OCI-LY3 (cell line): ENCODE data around the gene MYL5.

Source experiments
- H2AFZ ChIP-seq: fragments of 200-600, 300-600 bp; shearing (Covaris generic); 2 replicates; pipeline ENCODE4 v1.6.0; 2014; ENCODE audit warnings: antibody characterized with exemption, low read depth, low read length
- H3K27ac ChIP-seq: fragments of 200-600, 300-600 bp; sonication (generic); 2 replicates; pipeline ENCODE4 v1.5.1; 2014; ENCODE audit warnings: mild to moderate bottlenecking, low read length, moderate library complexity, mixed read lengths
- H3K27me3 ChIP-seq: fragments of 200-600, 300-600 bp; sonication (generic); 2 replicates; pipeline ENCODE4 v1.6.1; 2014; ENCODE audit warnings: low read depth, low read length, mixed read lengths
- H3K36me3 ChIP-seq: fragments of 200-600, 300-600 bp; sonication (generic); replicated peaks from 2 replicates; pipeline ENCODE3; 2014; ENCODE audit warnings: low read depth, low read length, mixed read lengths
- H3K4me1 ChIP-seq: fragments of 300-600, 200-600 bp; sonication (generic); 2 replicates; pipeline ENCODE4 v1.6.1; 2014; ENCODE audit warnings: low read length, mixed read lengths
- H3K4me2 ChIP-seq: fragments of 200-600, 300-600 bp; sonication (generic); 2 replicates; pipeline ENCODE4 v1.6.1; 2014; ENCODE audit warnings: low read length, mixed read lengths
- H3K4me3 ChIP-seq: fragments of 300-600, 200-600 bp; sonication (generic); 2 replicates; pipeline ENCODE4 v1.5.1; 2014; ENCODE audit warnings: antibody characterized with exemption, mild to moderate bottlenecking, low read length, moderate library complexity
- H3K79me2 ChIP-seq: fragments of 300-600, 200-600 bp; shearing (Covaris generic); 2 replicates; pipeline ENCODE4 v1.6.1; 2014; ENCODE audit warnings: mild to moderate bottlenecking, low read length, mixed read lengths
- H3K9ac ChIP-seq: fragments of 300-600, 200-600 bp; shearing (Covaris generic); 2 replicates; pipeline ENCODE4 v1.6.0; 2014; ENCODE audit warnings: mild to moderate bottlenecking, low read length, moderate library complexity
- H3K9me3 ChIP-seq: fragments of 200-600, 300-600 bp; shearing (Covaris generic); 2 replicates; pipeline ENCODE4 v1.6.1; 2014; ENCODE audit warnings: low read length, mixed read lengths; ENCODE audit not compliant: insufficient read depth
- H4K20me1 ChIP-seq: fragments of 200-600, 300-600 bp; sonication (generic); 2 replicates; pipeline ENCODE4 v1.6.1; 2016; ENCODE audit warnings: low read length, mixed read lengths; ENCODE audit not compliant: insufficient read depth
- CTCF ChIP-seq: fragments of 200-600, 300-600 bp; sonication (generic); IDR thresholded peaks from 2 replicates; pipeline ENCODE4 v1.5.1; 2014; ENCODE audit warnings: antibody characterized with exemption, low read length, low read depth
- EZH2phosphoT487 ChIP-seq: fragments of 200-600 bp; shearing (Covaris generic); IDR thresholded peaks from 2 replicates; pipeline ENCODE4 v1.6.1; 2018; ENCODE audit warnings: antibody characterized with exemption, mixed run types, low read depth

Gene MYL5

GRCh38 chr4:707929-708630 is 33.7 kb downstream of the MYL5 start:
- no peak overlapping the region for H2AFZ ChIP-seq
- no peaks in the 10 kb centered on the region for H3K9me3 ChIP-seq
- peaks cover 11% of the 10 kb centered on the region for H3K4me1 ChIP-seq
- no peak overlapping the region for H3K27ac ChIP-seq
- no peaks in the 10 kb centered on the region for H3K27me3 ChIP-seq
- H3K9ac ChIP-seq, result no peak overlapping the region
- H4K20me1 ChIP-seq, result peaks cover 39% of the 10 kb centered on the region
- peaks cover 33% of the 10 kb centered on the region for H3K36me3 ChIP-seq
- TF ChIP-seq EZH2phosphoT487, result no peak
- no peak overlapping the region for H3K4me2 ChIP-seq
- no peak overlapping the region for H3K4me3 ChIP-seq
- H3K79me2 ChIP-seq, result peaks cover 72% of the 10 kb centered on the region

DNA sequence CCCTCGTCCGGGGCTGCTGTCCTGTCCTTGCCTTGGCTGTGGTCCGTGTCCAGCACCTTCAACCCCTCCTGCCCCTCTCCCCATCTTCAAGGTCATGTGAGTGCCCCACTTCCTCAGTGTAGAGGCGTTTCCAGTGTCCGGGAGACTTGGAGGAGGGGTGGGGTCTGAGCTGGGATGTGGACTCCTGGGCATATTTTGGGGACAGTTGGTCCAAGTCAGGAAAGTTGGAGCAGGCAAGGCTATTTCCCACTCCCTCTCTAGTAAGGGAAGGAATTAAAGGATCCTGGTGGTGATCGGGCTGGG is 34.2 kb downstream of the MYL5 start:
- Histone ChIP-seq H3K4me2 (no peak overlapping the region), H3K36me3 (peaks cover 33% of the 10 kb centered on the region), H4K20me1 (peaks cover 44% of the 10 kb centered on the region), H3K9me3 (no peaks in the 10 kb centered on the region), H3K79me2 (peaks cover 78% of the 10 kb centered on the region), H3K4me3 (no peak overlapping the region), H3K4me1 (peaks cover 11% of the 10 kb centered on the region), H3K9ac (no peak overlapping the region), H3K27ac (no peak overlapping the region), H2AFZ (no peak overlapping the region), H3K27me3 (no peaks in the 10 kb centered on the region)
- no peak for TF ChIP-seq CTCF
- TF ChIP-seq EZH2phosphoT487, result no peak

GRCh38 chr4:709348-709747 is 35.0 kb downstream of the MYL5 start:
- Histone ChIP-seq H3K79me2 (peaks cover 85% of the 10 kb centered on the region), H3K36me3 (peaks cover 39% of the 10 kb centered on the region), H3K4me3 (no peak overlapping the region), H3K9me3 (no peaks in the 10 kb centered on the region), H2AFZ (no peak overlapping the region), H4K20me1 (peaks cover 51% of the 10 kb centered on the region), H3K27ac (no peak overlapping the region), H3K9ac (no peak overlapping the region), H3K4me2 (no peak overlapping the region), H3K27me3 (no peaks in the 10 kb centered on the region), H3K4me1 (peaks cover 11% of the 10 kb centered on the region)
- TF ChIP-seq CTCF (no peak), EZH2phosphoT487 (no peak)

DNA sequence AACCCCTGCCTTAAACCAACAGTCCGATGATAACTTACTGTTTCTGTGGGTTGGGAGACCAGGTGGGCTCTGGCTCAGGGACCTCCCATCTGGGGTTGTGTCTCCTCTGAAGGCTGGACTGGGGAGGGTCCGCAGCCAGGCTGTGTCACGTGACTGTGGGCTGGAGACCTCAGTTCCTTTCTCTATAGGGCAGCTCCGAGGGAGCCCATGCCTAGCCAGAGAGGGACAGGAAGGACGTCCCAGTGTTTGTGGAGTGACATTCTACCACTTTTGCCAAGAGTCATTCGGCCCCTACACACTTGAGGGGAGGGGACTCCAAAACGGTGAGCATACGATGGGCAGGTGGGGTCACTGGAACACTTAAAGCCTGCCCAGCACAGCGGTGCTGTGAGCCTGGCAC is 35.8 kb downstream of the MYL5 start:
- Histone ChIP-seq H3K79me2 (peaks cover 93% of the 10 kb centered on the region), H3K4me3 (no peak overlapping the region), H3K27me3 (no peaks in the 10 kb centered on the region), H3K4me1 (peaks cover 8% of the 10 kb centered on the region), H3K9ac (no peak overlapping the region), H3K27ac (no peak overlapping the region), H2AFZ (no peak overlapping the region), H3K4me2 (no peak overlapping the region), H3K9me3 (no peaks in the 10 kb centered on the region), H4K20me1 (peaks cover 57% of the 10 kb centered on the region), H3K36me3 (peaks cover 42% of the 10 kb centered on the region)
- TF ChIP-seq EZH2phosphoT487, result no peak
- TF ChIP-seq CTCF, result no peak
